Spleen (tissue), 7 donors: Measurements from ENCODE around the gene KDM4E.

ENCODE experiments used
- POLR2A ChIP-seq, 3 donors: fragments of 450-650 bp; IDR thresholded peaks; one replicate each; pipeline ENCODE4 v1.5.1; 2017; ENCODE audit warnings: antibody characterized with exemption in 3 of 3, mild to moderate bottlenecking in 1 of 3
- POLR2AphosphoS5 ChIP-seq, 3 donors: sonication (generic); formaldehyde crosslinking; IDR thresholded peaks; one replicate each; pipeline ENCODE4 v1.5.1; 2017; ENCODE audit warnings: antibody characterized with exemption in 3 of 3
- TF ChIP-seq, protein P1 (sequence below), 11 experiments: fragments of 200-600 bp in 7 of 11; fragments of 450-650 bp in 4 of 11; sonication (generic) in 4 of 11; IDR thresholded peaks in 8 of 11; conservative IDR thresholded peaks in 3 of 11; 1 replicate in 7 of 11; 2 replicates in 4 of 11; pipeline versions ENCODE4 v1.4.0 to v1.8.0; 2016 to 2021; ENCODE audit warnings: antibody characterized with exemption in 11 of 11, inconsistent platforms in 4 of 11, mild to moderate bottlenecking in 1 of 11
- donor health status: DM: no; HTN: no; CAD: no; lungs with moderate emphysema.
- donor health status: DM: no; HTN: no; CAD: no.
- donor health status: DM: no; HTN: no; CAD: no.

DNA sequence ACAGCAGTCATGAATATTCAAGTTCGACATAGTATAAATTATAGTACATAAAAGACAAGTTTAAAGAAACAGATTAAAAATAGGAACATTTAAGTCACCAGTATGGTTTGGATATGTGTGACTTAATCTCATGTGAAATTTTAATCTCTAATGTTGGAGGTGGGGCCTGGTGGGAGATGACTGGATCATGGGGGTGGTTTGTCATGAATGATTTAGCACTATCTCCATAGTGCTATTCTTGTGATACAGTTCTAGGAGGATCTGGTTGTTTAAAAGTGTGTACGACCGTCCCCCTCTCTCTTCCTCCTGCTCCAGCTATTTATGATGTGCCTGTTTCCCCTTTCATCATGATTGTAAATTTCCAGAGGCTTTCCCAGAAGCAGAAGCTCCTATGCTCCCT, 3.3 kb downstream of the KDM4E start:
- TF ChIP-seq, protein P1, sequence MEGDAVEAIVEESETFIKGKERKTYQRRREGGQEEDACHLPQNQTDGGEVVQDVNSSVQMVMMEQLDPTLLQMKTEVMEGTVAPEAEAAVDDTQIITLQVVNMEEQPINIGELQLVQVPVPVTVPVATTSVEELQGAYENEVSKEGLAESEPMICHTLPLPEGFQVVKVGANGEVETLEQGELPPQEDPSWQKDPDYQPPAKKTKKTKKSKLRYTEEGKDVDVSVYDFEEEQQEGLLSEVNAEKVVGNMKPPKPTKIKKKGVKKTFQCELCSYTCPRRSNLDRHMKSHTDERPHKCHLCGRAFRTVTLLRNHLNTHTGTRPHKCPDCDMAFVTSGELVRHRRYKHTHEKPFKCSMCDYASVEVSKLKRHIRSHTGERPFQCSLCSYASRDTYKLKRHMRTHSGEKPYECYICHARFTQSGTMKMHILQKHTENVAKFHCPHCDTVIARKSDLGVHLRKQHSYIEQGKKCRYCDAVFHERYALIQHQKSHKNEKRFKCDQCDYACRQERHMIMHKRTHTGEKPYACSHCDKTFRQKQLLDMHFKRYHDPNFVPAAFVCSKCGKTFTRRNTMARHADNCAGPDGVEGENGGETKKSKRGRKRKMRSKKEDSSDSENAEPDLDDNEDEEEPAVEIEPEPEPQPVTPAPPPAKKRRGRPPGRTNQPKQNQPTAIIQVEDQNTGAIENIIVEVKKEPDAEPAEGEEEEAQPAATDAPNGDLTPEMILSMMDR (IDR thresholded peaks at IDR 0.05 in 8 of 11, conservative IDR thresholded peaks at IDR 0.05 in 3 of 11): no peak
- TF ChIP-seq POLR2AphosphoS5 (IDR thresholded peaks at IDR 0.05) (no peak), POLR2A (IDR thresholded peaks at IDR 0.05) (no peak)
